ENCODE measurements around the gene SIGLEC11. TPM values are rescaled to one million over a fixed set of nuclear protein-coding genes. Genes with fewer than 3 reads are reported as not detected.

Gene SIGLEC11
- total RNA-seq, 4 donors from 2014 or later = 0.33 to 1.7 (median 0.92) TPM

DNA sequence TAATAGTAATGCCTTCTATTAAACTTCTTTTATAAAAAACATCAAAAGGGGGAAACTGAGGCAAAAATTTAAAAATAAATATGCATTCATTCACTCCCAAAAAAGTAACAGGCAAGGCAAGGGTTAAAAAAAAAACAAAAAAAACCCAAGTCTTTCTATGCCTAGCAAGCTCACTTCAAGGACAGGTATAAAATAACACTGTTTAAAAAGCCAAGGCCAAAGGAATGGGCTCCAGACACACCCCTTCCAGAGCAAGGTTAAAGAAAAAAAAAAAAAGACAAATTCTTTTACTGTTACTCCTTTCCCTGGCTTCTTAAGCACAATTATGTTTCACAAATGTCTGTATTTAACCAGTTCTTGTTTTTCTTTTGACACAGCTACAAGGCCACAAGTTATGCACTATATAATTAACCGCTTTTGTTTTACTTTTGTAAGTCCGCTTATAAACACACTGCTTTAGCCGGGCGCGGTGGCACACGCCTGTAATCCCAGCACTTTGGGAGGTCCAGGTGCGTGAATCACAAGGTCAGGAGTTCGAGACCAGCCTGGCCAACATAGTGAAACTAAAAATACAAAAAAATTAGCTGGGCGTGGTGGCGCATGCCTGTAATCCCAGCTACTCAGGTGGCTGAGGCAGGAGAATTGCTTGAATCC, 3.6 kb downstream of the SIGLEC11 start:
- peak; percentile 41 to 42 for DNase-seq
- H3K27ac ChIP-seq = peak overlapping the region in 2 of 3 donors; percentile 38 to 79
- H3K27me3 ChIP-seq = no peaks in the 10 kb centered on the region
- no peak for TF ChIP-seq POLR2A (IDR thresholded peaks at IDR 0.05)
- TF ChIP-seq, protein P1, sequence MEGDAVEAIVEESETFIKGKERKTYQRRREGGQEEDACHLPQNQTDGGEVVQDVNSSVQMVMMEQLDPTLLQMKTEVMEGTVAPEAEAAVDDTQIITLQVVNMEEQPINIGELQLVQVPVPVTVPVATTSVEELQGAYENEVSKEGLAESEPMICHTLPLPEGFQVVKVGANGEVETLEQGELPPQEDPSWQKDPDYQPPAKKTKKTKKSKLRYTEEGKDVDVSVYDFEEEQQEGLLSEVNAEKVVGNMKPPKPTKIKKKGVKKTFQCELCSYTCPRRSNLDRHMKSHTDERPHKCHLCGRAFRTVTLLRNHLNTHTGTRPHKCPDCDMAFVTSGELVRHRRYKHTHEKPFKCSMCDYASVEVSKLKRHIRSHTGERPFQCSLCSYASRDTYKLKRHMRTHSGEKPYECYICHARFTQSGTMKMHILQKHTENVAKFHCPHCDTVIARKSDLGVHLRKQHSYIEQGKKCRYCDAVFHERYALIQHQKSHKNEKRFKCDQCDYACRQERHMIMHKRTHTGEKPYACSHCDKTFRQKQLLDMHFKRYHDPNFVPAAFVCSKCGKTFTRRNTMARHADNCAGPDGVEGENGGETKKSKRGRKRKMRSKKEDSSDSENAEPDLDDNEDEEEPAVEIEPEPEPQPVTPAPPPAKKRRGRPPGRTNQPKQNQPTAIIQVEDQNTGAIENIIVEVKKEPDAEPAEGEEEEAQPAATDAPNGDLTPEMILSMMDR (IDR thresholded peaks at IDR 0.05) = no peak
- H3K4me1 ChIP-seq = peaks cover 44 to 56% of the 10 kb centered on the region in 2 donors
- H3K4me3 ChIP-seq (replicated peaks in 1 of 3) = no peak overlapping the region
- intact Hi-C loops (cut with DNase I) = no loop called here
- no peaks in the 10 kb centered on the region for H3K36me3 ChIP-seq
- no peaks in the 10 kb centered on the region for H3K9me3 ChIP-seq
- WGBS, 2 donors = 24 to 42% methylated on average over 10 of the region's 10 CpGs

DNA sequence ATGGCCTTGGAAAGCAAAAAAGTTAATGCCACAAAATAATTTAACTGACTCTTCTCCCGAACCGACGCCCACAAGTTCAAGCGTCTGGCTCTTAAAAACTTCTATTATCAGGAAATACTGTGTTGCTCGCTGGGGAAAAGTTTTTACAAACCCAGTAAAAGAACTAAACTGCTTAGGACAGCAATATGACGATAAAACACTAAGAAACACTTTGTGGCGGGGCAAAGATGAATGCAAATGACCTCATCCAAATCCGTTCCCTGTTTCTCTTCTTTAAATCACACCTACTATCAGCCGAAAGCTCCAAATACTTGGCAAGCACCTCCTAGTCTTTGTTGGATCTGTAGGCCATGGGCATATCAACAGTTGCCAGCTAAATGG, 4.9 kb downstream of the SIGLEC11 start:
- no peaks in the 10 kb centered on the region for H3K36me3 ChIP-seq
- DNase-seq = no peak
- intact Hi-C loops (cut with DNase I) = no loop called here
- no peaks in the 10 kb centered on the region for H3K27me3 ChIP-seq
- no peaks in the 10 kb centered on the region for H3K9me3 ChIP-seq
- no peak for TF ChIP-seq POLR2A (IDR thresholded peaks at IDR 0.05)
- TF ChIP-seq, protein P1 (IDR thresholded peaks at IDR 0.05) = no peak
- peaks cover 54 to 67% of the 10 kb centered on the region in 2 donors for H3K4me1 ChIP-seq
- WGBS, 2 donors = 28 to 29% methylated on average over 9 of the region's 9 CpGs
- H3K4me3 ChIP-seq (replicated peaks in 1 of 3) = no peak overlapping the region
- peak overlapping the region; percentile 69 to 79 (median 78) for H3K27ac ChIP-seq

DNA sequence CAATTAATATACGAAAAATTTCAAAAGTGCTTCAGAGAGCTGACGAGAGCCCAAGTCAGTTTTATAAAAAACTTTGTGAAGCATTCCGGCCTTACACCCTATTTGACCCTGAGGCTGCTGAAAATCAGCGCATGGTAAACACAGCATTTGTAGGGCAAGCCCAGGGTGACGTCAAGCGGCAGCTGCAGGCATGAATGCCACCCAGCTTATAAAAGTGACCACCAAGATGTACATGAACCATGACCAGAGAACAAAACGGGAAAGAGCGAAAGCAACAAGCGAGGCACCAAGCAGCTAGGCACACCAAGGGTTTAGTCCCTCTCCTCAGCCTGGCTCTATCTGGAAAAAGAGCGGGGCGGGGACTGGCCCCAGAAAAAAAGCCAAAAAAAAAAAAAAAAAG, 6.0 kb downstream of the SIGLEC11 start:
- no peak overlapping the region for H3K4me3 ChIP-seq (replicated peaks in 1 of 3)
- peak overlapping the region; percentile 69 to 79 (median 78) for H3K27ac ChIP-seq
- H3K4me1 ChIP-seq = peaks cover 54 to 67% of the 10 kb centered on the region in 2 donors
- TF ChIP-seq, protein P1 (IDR thresholded peaks at IDR 0.05) = no peak
- TF ChIP-seq POLR2A (IDR thresholded peaks at IDR 0.05) = no peak
- H3K27me3 ChIP-seq = no peaks in the 10 kb centered on the region
- peak; percentile 35 to 43 for DNase-seq
- 19 to 28% methylated on average over 11 of the region's 11 CpGs for WGBS, 2 donors
- H3K9me3 ChIP-seq = no peaks in the 10 kb centered on the region
- intact Hi-C loops (cut with DNase I) = no loop called here
- no peaks in the 10 kb centered on the region for H3K36me3 ChIP-seq

DNA sequence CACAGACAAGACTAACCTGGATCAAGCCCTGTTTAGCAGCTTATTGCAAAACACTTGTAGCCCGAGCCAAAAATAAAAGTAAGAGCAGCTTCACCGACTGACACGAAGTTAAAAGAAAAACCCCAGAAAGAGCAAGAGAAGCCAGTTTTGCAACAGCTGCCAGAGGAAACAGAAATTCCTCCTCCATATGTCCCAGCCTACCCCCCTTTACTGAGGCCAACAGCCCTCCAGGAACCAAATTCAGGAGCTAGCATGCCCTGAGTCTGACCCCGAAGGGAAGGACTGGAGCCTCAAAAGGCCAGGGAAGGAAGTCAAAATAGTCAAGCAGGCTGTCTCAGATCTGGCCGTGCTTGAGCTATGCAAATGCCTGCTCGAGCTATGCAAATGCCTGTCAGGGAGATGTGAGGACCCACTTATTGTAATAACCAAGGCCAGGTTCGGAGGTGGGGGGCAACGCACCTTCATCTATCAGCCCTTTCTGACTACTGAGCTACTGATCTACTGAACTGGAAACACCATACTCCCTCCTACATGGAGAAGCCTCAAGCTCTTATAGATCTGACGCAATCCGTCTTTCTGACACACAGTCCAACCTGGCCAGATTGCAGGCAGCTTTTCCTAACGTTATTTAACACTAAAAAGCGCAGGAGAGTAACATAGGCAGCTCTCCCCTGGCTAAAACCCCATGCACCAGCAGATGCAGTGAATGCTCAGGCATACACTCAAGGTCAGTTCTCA, 6.7 kb downstream of the SIGLEC11 start:
- Histone ChIP-seq H3K27me3 (no peaks in the 10 kb centered on the region), H3K36me3 (no peaks in the 10 kb centered on the region), H3K4me1 (peaks cover 54 to 67% of the 10 kb centered on the region in 2 donors), H3K4me3 (replicated peaks in 1 of 3) (no peak overlapping the region), H3K27ac (peak overlapping the region; percentile 78 to 84 (median 79)), H3K9me3 (no peaks in the 10 kb centered on the region)
- peak in 1 of 2 donors; percentile 31 for DNase-seq
- TF ChIP-seq, protein P1 (IDR thresholded peaks at IDR 0.05) = no peak
- no peak for TF ChIP-seq POLR2A (IDR thresholded peaks at IDR 0.05)
- intact Hi-C loops (cut with DNase I) = no loop called here
- WGBS, 2 donors = 14 to 16% methylated on average over 12 of the region's 12 CpGs

DNA sequence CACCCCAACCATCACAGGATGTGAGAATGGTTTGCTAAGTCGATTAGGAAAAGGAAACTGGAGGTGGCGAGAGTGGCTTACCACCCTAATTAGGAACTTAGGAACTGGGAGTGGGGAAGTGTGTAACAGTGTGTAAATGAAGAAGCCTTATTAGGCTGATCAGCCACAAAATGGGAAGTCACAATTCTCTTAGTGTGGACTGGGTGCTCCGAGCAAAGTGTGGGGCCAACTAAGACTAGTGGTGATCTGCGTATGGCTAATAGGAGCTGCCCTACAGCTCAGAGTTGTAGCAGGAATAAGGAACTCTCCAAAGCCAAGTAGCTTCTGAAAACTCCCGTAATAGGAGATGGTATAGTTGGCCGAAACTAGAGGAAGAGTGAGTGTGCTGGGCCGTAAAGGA, 7.6 kb downstream of the SIGLEC11 start:
- 51 to 59% methylated on average over 7 of the region's 7 CpGs for WGBS, 2 donors
- no peaks in the 10 kb centered on the region for H3K9me3 ChIP-seq
- H3K4me1 ChIP-seq = peaks cover 54 to 67% of the 10 kb centered on the region in 2 donors
- H3K27me3 ChIP-seq = no peaks in the 10 kb centered on the region
- no peak overlapping the region for H3K4me3 ChIP-seq (replicated peaks in 1 of 3)
- intact Hi-C loops (cut with DNase I) = no loop called here
- H3K36me3 ChIP-seq = no peaks in the 10 kb centered on the region
- no peak for DNase-seq
- TF ChIP-seq, protein P1 (IDR thresholded peaks at IDR 0.05) = no peak
- TF ChIP-seq POLR2A (IDR thresholded peaks at IDR 0.05) = no peak
- peak overlapping the region; percentile 2 to 79 (median 78) for H3K27ac ChIP-seq

Measured in thyroid gland (tissue), 4 donors.